Prostate gland (tissue), 2 donors: ENCODE results near the gene COL4A5.

ENCODE experiments used
- CTCF ChIP-seq, 4 experiments: fragments of 200-600 bp in 2 of 4; fragments of 450-650 bp in 2 of 4; sonication (generic) in 2 of 4; IDR thresholded peaks; 1 replicate in 3 of 4; 2 replicates in 1 of 4; pipeline ENCODE4 v1.5.1; 2016 to 2019; ENCODE audit warnings: antibody characterized with exemption in 4 of 4, mild to moderate bottlenecking in 2 of 4, moderate library complexity in 2 of 4
- POLR2A ChIP-seq: fragments of 450-650 bp; IDR thresholded peaks from one replicate; pipeline ENCODE4 v1.6.1; 2016; ENCODE audit warnings: antibody characterized with exemption, mild to moderate bottlenecking

GRCh38 chrX:108582151-108582550, 142.5 kb downstream of the COL4A5 start:
- no peak for TF ChIP-seq CTCF (IDR thresholded peaks at IDR 0.05)
- TF ChIP-seq POLR2A = no peak
